Measurements from ENCODE around the gene TMPRSS9.
A peak's percentile ranks its signal among the peaks of the same experiment; 100 is the strongest.

The TMPRSS9 gene

GRCh38 chr19:2425622-2426581 lies 65.8 kb downstream of the TMPRSS9 start:
- peaks cover 38% of the 10 kb centered on the region for H3K36me3 ChIP-seq (replicated peaks)
- H3K4me1 ChIP-seq, result peaks cover 6% of the 10 kb centered on the region
- H3K4me3 ChIP-seq, result peak overlapping the region; percentile 83

DNA sequence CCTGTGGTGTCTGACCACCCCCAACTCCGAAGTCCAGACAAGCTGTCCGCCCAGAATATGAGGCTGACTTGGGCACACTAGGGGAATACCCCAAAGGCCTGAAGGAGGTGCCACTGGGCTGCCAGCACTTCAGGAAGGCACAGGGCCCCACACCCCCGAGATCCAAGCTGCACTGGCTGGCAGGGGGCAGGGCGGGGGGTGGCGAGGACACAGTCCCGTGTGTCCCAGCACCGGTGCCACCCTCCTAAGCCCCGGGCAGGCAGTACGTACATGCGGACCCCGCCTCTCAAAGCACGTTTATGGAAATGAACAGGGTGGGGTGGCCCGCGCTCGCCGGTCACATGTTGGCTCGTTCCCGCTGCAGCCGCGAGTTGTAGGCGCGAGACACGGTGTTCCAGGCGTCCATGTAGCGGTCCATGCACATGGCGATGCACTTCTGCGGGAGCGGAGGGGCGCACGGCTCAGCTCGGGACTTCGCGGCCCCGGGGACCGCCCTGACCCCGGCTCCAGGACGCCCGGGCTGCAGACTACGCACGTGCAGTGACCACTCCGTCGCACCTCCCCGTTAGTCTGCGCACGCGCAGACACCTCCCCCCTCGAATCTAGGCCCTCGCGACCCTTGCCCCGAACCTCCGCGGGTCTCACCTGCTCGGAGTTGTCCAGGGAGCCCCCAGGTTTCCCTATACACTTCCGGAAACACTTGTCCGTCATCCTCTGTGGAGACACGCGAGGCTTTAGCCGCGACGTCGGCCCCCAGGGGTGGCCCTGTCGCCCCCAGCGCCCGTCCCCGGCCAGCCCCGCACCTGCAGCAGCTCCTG lies 66.8 kb downstream of the TMPRSS9 start:
- H3K27me3 ChIP-seq (ENCODE audit: low read depth), result no peaks in the 10 kb centered on the region
- H3K36me3 ChIP-seq (replicated peaks), result peaks cover 47% of the 10 kb centered on the region
- H3K9me3 ChIP-seq, result no peaks in the 10 kb centered on the region
- in situ Hi-C loops (cut with MboI; ENCODE audit: low sequenced_read_pairs), result no loop called here
- peaks cover 6% of the 10 kb centered on the region for H3K4me1 ChIP-seq
- peak overlapping the region; percentile 83 for H3K4me3 ChIP-seq
- peak; percentile 42 to 77 for DNase-seq (ENCODE audit: low spot score in 2 of 2)

More at GRCh38 chr19:2425622-2426581, 65.8 kb downstream of the TMPRSS9 start:
- Histone ChIP-seq H3K27me3 (ENCODE audit: low read depth) (no peaks in the 10 kb centered on the region), H3K9me3 (no peaks in the 10 kb centered on the region)
- no peak for DNase-seq (ENCODE audit: low spot score in 2 of 2)
- in situ Hi-C loops (cut with MboI; ENCODE audit: low sequenced_read_pairs), result no loop called here

DNA sequence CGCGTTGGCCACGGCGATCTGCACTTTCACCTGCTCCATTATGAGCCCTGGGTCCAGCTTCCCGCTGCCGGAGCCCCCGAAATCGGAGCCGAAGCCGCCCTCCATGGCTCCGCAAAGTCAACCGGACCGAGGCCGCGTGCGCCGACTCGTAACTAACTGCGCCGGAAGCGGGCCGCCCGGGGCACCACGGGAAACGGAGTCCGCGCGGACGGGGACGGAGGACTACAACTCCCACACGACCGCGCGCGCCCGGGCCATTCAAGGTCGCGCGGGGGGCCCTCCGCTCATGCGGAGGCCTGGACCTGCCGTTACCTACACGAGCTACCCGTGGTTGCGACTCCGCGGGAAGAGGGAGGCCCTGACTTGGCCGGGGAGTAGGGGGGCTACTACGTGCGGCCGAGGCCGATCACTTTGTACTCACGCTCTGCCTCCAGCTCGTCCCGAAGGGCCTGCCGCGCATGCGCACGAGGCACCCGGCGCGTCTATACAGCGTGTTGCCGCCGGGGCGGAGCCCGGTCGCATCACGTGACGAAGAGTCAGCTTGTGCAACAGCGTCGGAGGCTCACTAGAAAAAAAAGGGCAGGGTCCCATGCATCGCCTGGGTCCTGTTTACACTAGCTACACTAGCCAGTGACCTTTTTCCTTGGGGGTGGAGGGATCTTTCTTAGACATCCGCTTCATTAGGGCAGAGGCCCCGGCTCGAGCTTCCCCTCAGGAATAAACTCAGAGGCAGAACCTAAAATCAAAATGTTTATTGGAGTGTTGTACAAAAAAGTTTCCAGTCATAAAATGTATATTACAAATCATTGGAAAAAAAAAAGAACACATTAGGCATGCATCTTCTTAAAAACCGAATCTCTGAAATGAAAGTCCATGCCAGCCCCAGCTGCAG lies 67.6 kb downstream of the TMPRSS9 start, which contains the start of gene TIMM13:
TIMM13 (minus strand) TSS at position 158 of the 892 bp plus-strand sequence; CDS start at position 105, 53 bp downstream.
- Histone ChIP-seq H3K9me3 (no peaks in the 10 kb centered on the region), H3K36me3 (replicated peaks) (peaks cover 50% of the 10 kb centered on the region), H3K27me3 (ENCODE audit: low read depth) (no peaks in the 10 kb centered on the region), H3K4me1 (peaks cover 6% of the 10 kb centered on the region), H3K4me3 (peak within 1 kb of the TSS; percentile 83)
- in situ Hi-C loops (cut with MboI; ENCODE audit: low sequenced_read_pairs), result no loop called here
- DNase-seq (ENCODE audit: low spot score in 2 of 2), result peak; percentile 97

DNA sequence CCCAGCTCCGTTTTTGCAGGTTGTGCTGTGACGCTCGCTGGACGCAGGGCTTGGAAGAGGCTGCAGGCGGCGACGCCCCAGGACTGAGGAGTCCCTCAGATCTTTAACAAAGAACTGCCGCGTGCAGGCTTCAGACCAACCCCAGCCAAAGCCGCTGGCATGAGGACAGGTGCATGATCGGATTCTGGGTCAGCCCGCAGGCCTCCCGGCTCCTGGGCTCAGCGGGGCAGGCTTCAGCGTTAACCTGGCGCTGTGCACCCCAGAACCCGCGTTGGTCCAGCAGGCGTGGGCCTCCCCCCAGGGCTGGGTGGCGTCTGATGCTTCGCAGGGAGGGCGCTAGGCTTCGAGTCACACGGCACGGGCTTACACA lies 68.2 kb downstream of the TMPRSS9 start:
- no peaks in the 10 kb centered on the region for H3K27me3 ChIP-seq (ENCODE audit: low read depth)
- no peaks in the 10 kb centered on the region for H3K9me3 ChIP-seq
- H3K36me3 ChIP-seq (replicated peaks), result peaks cover 50% of the 10 kb centered on the region
- H3K4me1 ChIP-seq, result peaks cover 6% of the 10 kb centered on the region
- H3K4me3 ChIP-seq, result peak overlapping the region; percentile 83; the same call in 1 of the 2 replicates
- in situ Hi-C loops (cut with MboI; ENCODE audit: low sequenced_read_pairs), result no loop called here
- peak; percentile 28 to 52 for DNase-seq (ENCODE audit: low spot score in 2 of 2)

DNA sequence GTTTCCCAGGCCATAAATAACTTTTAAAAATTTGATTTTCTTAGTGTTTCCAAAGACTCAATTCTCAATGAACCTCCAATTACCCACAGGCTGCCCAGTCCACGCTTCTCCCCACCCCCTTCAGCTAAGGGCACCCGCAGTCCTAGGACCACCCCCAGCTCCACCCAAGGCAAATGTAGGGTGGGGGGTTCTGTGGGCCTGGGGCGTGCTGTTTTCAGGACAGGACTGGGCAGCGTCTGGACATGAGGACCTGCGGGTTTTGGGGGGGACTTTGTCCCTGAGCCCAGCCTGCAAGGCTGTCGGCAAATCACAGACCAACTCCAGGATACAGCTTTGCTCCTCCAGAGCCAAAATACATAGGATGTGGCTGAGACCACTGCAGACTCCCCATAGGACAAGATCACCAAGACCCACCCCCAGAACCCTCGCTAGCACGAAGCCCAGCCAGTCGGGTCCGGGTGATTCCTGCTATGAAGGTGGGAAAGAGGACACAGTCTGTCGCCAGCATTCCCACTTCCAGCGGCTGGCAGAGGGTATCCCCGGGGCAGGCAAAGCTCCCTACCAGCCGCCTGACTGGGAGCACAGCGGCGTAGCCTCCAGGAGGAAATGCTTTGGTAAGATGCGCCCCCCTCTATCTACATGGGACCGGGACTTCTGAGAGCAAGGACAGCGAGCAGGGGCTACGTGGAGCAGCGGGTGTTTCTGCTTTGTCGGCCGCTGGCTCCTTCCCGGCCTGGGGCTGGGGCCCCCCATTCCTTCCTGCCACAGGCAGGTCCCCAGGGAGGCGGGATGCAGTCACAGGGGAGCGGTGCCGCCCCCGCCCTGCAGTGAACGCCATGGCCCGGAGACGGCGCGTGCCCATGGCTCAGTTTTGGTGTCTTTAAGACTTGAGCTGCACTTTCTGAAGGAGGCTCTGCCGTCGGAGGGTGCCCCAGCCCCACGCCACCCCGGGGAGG lies 69.0 kb downstream of the TMPRSS9 start:
- no peaks in the 10 kb centered on the region for H3K27me3 ChIP-seq (ENCODE audit: low read depth)
- H3K36me3 ChIP-seq (replicated peaks), result peaks cover 48% of the 10 kb centered on the region
- H3K4me3 ChIP-seq, result no peak overlapping the region
- H3K4me1 ChIP-seq, result peaks cover 6% of the 10 kb centered on the region
- H3K9me3 ChIP-seq, result no peaks in the 10 kb centered on the region
- DNase-seq (ENCODE audit: low spot score in 2 of 2), result no peak
- in situ Hi-C loops (cut with MboI; ENCODE audit: low sequenced_read_pairs), result no loop called here

- peaks cover 56% of the 10 kb centered on the region for H3K36me3 ChIP-seq (replicated peaks)
- in situ Hi-C loops (cut with MboI; ENCODE audit: low sequenced_read_pairs), result no loop called here
- H3K9me3 ChIP-seq, result no peaks in the 10 kb centered on the region
- H3K4me1 ChIP-seq, result peaks cover 6% of the 10 kb centered on the region
- DNase-seq (ENCODE audit: low spot score in 2 of 2), result no peak
- H3K27me3 ChIP-seq (ENCODE audit: low read depth), result no peaks in the 10 kb centered on the region
- no peak overlapping the region for H3K4me3 ChIP-seq
Observed at GRCh38 chr19:2429917-2430535, 70.0 kb downstream of the TMPRSS9 start.

DNA sequence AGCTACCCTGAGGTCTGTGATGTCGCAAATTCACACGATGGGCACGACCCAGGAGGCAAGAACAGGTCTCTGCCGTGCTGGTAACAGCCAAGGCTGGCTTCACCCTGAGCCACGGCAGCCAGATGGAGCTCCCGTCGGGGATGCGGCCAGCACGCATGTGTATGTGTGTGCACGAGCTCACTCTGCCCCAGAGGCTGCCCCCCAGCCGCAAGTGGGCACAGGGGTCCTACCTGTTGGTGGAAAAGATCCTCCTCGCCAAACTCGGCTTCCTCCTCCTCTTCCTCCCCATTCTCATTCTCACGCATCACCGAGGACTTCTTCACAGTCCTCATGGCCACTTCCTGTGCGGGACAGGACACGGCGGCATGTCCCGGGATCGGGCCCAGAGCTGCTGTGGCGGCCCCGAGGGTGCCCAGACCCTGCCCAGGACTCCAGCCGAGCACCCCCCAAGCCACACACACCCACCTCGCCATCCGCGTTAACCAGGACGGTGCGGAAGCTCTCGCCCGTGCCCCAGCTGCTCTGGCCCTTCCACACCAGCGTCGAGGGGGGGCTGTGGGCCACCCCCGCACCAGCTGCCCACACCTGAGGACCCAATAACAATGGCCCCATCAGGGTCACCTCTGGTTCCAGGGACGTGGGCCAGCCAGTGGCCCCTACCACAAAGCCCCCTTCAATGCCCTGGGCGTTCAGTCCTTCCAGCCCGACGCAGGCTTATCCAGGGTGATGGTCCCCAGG lies 71.4 kb downstream of the TMPRSS9 start:
- Histone ChIP-seq H3K9me3 (no peaks in the 10 kb centered on the region), H3K4me3 (no peak overlapping the region), H3K27me3 (ENCODE audit: low read depth) (no peaks in the 10 kb centered on the region), H3K4me1 (peaks cover 4% of the 10 kb centered on the region), H3K36me3 (replicated peaks) (peaks cover 54% of the 10 kb centered on the region)
- no peak for DNase-seq (ENCODE audit: low spot score in 2 of 2)
- in situ Hi-C loops (cut with MboI; ENCODE audit: low sequenced_read_pairs), result no loop called here

GRCh38 chr19:2432131-2432848 lies 72.2 kb downstream of the TMPRSS9 start:
- Histone ChIP-seq H3K27me3 (ENCODE audit: low read depth) (no peaks in the 10 kb centered on the region), H3K9me3 (no peaks in the 10 kb centered on the region), H3K36me3 (replicated peaks) (peaks cover 50% of the 10 kb centered on the region), H3K4me1 (peaks cover 4% of the 10 kb centered on the region), H3K4me3 (no peak overlapping the region)
- no peak for DNase-seq (ENCODE audit: low spot score in 2 of 2)
- in situ Hi-C loops (cut with MboI; ENCODE audit: low sequenced_read_pairs), result no loop called here

DNA sequence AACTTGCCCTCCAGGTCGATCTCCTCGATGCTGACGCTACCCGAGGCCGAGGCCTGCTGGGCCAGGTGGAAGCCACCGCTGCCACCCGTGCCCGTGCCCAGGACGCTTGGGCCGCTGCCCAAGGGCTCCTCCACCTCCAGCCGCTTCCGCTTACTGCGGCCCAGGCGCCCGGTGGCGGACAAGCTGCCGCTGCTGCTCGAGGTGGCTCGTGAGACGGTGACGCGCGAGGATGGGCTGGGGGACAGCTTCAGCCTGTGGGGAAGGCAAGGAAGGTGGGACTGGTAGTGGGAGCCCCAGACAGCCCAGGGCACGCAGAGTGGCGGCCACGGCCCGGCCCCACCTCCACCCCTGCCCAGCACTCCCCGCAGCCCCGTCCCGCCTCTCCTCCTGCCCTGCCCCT lies 73.8 kb downstream of the TMPRSS9 start:
- Histone ChIP-seq H3K9me3 (no peaks in the 10 kb centered on the region), H3K4me3 (no peak overlapping the region), H3K27me3 (ENCODE audit: low read depth) (no peaks in the 10 kb centered on the region), H3K4me1 (no peaks in the 10 kb centered on the region), H3K36me3 (replicated peaks) (peaks cover 61% of the 10 kb centered on the region)
- DNase-seq (ENCODE audit: low spot score in 2 of 2), result no peak
- in situ Hi-C loops (cut with MboI; ENCODE audit: low sequenced_read_pairs), result no loop called here

DNA sequence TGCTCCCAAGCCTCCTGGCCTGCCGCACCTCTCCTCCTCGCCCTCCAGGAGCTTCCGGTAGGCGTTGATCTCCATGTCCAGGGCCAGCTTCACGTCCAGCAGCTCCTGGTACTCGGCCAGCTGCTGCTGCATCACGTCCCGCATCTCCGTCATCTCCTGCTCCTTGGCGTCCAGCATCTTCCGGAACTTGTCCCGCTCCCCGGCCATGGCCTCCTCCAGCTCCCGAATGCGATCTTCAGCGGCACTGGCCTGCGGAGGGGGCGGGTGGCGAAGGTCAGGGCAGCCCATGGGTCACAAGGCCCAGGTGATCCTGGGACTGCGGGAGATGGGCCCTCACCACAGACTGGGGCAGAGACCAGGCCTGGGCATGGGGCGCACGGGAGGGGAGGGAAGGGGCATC lies 74.2 kb downstream of the TMPRSS9 start:
- no peak for DNase-seq (ENCODE audit: low spot score in 2 of 2)
- no peaks in the 10 kb centered on the region for H3K9me3 ChIP-seq
- H3K4me3 ChIP-seq, result no peak overlapping the region
- in situ Hi-C loops (cut with MboI; ENCODE audit: low sequenced_read_pairs), result no loop called here
- H3K36me3 ChIP-seq (replicated peaks), result peaks cover 61% of the 10 kb centered on the region
- no peaks in the 10 kb centered on the region for H3K27me3 ChIP-seq (ENCODE audit: low read depth)
- no peaks in the 10 kb centered on the region for H3K4me1 ChIP-seq

DNA sequence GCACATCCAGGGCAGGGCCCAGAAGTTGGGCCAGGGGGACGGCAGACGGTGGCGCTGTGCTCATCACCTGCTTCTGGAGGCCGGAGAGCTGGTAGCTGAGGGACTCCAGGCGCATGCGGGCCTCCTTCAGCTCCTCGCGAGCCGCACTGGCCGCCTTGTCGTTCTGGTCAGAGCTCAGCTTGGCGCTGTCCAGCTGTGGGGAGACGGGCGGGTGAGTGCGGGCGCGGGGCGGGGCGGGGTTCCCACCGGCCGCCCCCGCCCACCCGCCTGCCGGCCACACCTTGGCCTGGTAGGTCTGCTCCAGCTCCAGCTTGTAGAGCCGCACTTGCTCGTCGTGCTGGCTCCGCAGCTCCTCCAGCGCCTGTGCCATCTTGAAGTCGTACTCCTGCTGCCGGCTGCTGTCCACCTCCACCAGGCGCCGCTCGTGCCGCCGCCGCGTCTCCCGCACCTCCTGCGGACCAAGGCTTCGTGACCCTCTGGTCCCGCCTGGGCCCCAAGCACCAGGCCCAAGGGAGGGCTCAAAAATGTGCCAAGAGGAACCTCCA lies 74.7 kb downstream of the TMPRSS9 start:
- in situ Hi-C loops (cut with MboI; ENCODE audit: low sequenced_read_pairs), result no loop called here
- H3K27me3 ChIP-seq (ENCODE audit: low read depth), result no peaks in the 10 kb centered on the region
- no peaks in the 10 kb centered on the region for H3K4me1 ChIP-seq
- no peaks in the 10 kb centered on the region for H3K9me3 ChIP-seq
- H3K4me3 ChIP-seq, result no peak overlapping the region
- no peak for DNase-seq (ENCODE audit: low spot score in 2 of 2)
- peaks cover 58% of the 10 kb centered on the region for H3K36me3 ChIP-seq (replicated peaks)

Data from HAP-1 (cell line).